ENCODE measurements around the gene DNAH8.
A peak's percentile ranks its signal among the peaks of the same experiment; 100 is the strongest.

Gene DNAH8

DNA sequence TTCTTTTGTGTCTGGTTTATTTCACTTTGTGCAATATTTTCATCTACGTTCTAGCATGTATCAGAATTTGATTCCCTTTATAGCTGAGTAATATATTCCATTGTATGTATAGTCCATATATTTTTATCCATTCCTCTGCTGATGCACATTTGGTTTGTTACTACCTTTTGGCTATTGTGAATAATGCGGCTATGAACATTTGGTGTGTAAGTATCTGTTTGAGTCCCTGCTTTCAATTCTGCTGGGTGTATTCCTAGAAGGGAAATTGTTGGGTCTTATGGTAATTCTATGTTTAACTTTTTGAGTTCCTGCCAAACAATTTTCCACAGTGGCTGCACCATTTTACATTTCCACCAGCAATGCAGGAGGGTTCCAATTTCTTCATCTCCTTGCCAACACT is 52.4 kb downstream of the DNAH8 start:
- no peak overlapping the region for H3K4me3 ChIP-seq (ENCODE audit: low read depth, low read length)
- ChIA-PET POLR2A (interaction anchor here (0.6 kb wide), 1 partner anchor 82 kb away, joined by 3 read pairs; no protein-coding TSS in a partner anchor), CTCF (no interaction called here)
- TF ChIP-seq, protein P1, sequence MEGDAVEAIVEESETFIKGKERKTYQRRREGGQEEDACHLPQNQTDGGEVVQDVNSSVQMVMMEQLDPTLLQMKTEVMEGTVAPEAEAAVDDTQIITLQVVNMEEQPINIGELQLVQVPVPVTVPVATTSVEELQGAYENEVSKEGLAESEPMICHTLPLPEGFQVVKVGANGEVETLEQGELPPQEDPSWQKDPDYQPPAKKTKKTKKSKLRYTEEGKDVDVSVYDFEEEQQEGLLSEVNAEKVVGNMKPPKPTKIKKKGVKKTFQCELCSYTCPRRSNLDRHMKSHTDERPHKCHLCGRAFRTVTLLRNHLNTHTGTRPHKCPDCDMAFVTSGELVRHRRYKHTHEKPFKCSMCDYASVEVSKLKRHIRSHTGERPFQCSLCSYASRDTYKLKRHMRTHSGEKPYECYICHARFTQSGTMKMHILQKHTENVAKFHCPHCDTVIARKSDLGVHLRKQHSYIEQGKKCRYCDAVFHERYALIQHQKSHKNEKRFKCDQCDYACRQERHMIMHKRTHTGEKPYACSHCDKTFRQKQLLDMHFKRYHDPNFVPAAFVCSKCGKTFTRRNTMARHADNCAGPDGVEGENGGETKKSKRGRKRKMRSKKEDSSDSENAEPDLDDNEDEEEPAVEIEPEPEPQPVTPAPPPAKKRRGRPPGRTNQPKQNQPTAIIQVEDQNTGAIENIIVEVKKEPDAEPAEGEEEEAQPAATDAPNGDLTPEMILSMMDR (IDR thresholded peaks at IDR 0.05; ENCODE audit: insufficient read depth, low read length, missing control alignments) = no peak
- no peak for DNase-seq (ENCODE audit: low read depth, low spot score)

DNA sequence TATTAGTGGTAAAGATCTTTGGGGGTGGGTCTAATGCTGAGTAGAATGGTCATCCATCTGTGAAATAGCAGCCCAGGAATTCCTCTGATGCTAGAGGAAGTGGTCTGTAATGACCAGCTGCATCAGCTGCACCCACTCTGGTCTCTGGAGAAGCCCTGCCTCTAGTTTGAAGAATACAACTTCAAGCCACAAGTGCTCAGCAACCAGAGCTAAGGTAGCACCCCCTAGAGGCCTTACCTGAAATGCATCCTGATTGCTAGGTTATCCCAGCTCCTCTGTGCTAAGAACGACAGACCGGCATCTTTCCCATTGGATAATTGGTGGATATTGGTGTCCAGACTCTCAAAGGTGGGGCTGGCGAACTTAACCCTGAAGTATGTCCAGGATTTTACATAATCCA is 58.2 kb downstream of the DNAH8 start:
- TF ChIP-seq, protein P1 (IDR thresholded peaks at IDR 0.05; ENCODE audit: insufficient read depth, low read length, missing control alignments) = no peak
- ChIA-PET CTCF (no interaction called here), POLR2A (no interaction called here)
- no peak for DNase-seq (ENCODE audit: low read depth, low spot score)
- no peak overlapping the region for H3K4me3 ChIP-seq (ENCODE audit: low read depth, low read length)

DNA sequence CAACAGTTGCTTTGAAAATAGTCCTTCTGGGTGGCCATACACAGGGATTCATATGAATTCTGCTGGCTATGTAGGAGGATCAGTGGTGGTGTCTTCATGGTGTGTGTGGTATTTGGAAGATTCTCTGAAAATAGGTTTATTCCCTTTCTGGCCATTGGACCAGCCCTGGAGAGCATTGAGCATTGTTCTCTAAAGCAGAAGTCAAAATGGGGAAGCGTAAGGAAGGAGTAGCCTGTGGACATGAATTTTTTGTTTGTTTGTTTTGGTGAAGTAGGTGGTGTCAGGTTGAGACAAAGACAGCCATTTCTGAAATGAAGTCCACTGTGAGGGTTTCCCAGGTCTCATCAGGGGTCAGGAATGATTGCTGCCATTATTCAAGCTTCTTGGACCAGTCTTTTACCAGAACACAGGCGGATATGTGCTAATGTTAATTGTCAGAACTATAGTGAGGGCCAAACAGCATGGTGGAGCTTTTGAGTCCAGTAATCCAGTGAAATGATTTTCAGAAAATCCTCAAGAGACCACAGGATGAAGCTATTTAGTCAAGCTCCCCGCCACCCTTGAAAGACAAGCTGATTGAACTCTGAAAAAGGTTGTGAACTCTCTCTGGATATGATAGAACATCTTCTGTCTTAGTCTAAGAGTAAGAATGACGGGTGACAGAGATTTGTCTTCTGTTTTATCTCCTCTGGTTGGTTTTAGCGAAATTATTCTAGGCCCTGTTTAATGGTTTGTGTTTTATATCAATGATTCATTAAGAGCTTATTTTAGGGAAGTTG is 60.0 kb downstream of the DNAH8 start:
- DNase-seq (ENCODE audit: low read depth, low spot score) = no peak
- TF ChIP-seq, protein P1 (IDR thresholded peaks at IDR 0.05; ENCODE audit: insufficient read depth, low read length, missing control alignments) = no peak
- ChIA-PET POLR2A (no interaction called here), CTCF (no interaction called here)
- H3K4me3 ChIP-seq (ENCODE audit: low read depth, low read length) = no peak overlapping the region

DNA sequence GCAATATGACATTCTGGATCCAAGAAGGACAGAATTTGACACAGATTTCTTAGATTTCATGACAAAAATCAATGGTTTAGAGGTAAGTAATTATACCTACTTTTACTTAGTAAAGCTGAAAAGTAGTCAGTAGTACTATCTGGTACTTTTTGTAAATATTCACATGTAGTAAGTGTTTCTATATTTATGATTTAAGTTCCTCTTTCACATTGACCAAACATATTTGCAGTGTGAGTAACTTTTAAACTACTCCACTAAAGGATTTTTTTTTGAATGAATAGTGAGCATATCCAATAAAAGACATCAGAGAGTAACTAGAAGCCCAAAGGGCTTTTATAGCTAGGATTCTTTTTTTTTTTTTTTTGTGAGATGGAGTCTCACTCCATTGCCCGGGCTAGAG is 60.8 kb downstream of the DNAH8 start:
- no peak overlapping the region for H3K4me3 ChIP-seq (ENCODE audit: low read depth, low read length)
- peak; percentile 16 for DNase-seq (ENCODE audit: low read depth, low spot score)
- ChIA-PET POLR2A (no interaction called here), CTCF (no interaction called here)
- TF ChIP-seq, protein P1 (IDR thresholded peaks at IDR 0.05; ENCODE audit: insufficient read depth, low read length, missing control alignments) = no peak

DNA sequence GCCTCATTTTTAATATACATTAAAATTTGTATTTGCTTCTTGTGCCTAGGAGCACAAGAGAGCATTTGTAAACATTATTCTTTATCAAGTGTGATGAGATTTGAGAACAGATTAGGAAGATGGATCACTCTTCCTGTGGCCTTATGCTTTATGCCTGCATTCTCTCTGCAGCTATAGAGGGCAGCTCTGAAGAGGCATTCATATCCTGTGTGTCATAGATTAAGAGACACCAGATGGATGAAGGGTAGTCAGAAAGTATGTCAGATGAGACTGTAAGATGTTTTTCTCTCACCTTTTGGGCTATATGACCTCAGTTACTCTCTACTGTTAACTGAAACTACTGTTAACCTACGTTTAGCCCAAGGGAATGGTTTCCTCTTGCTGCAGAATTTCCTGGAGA is 61.4 kb downstream of the DNAH8 start:
- POLR2A ChIA-PET = no interaction called here

DNA sequence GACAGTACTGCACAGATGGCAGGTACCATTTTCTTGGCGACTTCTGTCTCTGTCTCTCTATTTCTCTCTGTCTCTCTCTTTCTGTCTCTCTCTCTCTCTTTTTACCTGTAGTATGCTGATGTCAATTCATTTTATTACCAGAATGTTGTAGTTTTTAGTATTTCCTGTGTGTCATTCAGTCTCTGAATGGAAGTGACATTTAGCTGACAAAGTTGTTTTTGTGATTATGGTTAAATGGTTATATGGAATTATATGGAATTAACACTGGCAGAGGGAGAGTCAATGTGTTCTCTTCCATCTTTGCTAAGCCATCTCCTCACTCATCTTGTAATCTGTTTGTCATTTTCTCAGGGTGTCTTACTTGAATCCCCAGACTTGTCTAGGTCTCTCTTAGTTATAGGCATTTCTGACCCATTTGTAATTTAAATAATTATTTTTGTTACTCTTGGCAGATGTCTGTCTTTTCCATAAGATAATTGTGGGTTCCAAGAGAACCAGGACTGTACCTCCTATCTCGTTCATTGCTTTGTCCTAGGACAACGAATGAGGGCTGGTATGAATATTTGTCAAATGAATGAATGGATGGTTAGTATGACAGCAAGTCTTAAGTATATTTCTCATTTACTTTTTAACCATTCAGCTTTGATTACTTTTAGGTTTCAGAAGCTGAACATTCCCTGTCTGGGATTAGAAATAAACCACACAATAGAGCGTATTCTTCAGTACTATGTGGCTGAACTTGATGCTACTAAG is 64.4 kb downstream of the DNAH8 start:
- CTCF ChIA-PET = no interaction called here
- no peak overlapping the region for H3K4me3 ChIP-seq (ENCODE audit: low read depth, low read length)
- POLR2A ChIA-PET = no interaction called here
- no peak for DNase-seq (ENCODE audit: low read depth, low spot score)
- TF ChIP-seq, protein P1 (IDR thresholded peaks at IDR 0.05; ENCODE audit: insufficient read depth, low read length, missing control alignments) = no peak

More for the DNA sequence above, 61.4 kb downstream of the DNAH8 start:
- H3K4me3 ChIP-seq (ENCODE audit: low read depth, low read length) = no peak overlapping the region
- CTCF ChIA-PET = no interaction called here
- DNase-seq (ENCODE audit: low read depth, low spot score) = peak; percentile 16
- TF ChIP-seq, protein P1 (IDR thresholded peaks at IDR 0.05; ENCODE audit: insufficient read depth, low read length, missing control alignments) = no peak

Data from AG04449 (cell line).